GM18526 (cell line): ENCODE data around the gene PTRHD1.

Experiments used
- POLR2A ChIP-seq: IDR thresholded peaks from 3 replicates; pipeline ENCODE4 v1.6.1; 2011; ENCODE audit not compliant: insufficient read length; ENCODE audit errors: extremely low read depth

Gene PTRHD1

DNA sequence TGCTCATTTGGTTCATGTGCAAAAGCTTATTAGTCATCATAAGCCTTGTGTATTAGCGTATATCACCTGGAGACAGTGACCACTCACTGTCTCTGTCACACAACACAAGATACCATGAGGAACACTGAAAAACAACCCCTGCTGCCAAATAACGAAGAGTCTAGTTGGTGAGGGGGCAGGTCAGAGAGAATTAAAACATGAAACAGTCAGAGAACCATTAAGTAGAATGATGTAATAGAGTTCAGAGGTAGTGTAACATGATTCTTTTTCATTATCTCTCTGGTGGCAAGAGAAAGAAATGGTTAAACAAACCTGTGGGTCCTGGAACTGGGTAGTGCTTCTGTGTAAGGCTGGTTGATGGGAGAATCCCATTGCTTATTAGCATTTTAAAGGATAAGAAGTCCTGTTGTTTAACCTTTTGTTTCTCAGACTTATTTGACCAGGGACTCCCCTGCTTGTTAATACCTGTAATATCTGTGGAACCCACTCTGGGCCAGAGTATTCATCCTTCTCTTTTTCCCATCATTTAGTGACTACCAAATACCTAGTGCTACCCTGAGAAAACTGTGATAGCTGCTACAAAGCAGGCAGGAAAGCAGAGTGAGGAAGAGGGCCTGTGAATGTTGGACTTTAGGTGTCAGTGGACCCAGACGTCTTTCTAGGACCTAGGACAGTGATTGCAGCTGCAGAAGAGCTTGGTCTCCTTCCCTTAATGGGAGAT, 38.0 kb downstream of the PTRHD1 start:
- TF ChIP-seq POLR2A, result no peak

- no peak for TF ChIP-seq POLR2A
Observed at GRCh38 chr2:24749069-24749691, 44.0 kb downstream of the PTRHD1 start.

DNA sequence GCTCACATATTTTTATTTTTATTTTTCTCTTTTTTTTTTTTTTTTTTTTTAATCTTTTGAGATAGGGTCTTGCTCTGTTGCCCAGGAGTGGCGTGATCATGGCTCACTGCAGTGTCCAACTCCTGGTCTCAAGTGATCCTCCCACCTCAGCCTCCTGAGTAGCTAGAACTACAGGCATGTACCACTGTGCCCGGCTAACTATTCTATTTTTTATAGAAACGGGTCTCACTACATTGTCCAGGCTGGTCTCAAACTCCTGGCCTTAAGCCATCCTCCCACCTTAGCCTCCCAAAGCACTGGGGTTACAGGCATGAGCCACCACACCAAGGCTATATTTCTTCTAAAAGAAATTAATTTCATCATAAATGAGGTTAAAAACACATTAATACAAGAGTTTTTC, 45.9 kb downstream of the PTRHD1 start:
- TF ChIP-seq POLR2A, result no peak

GRCh38 chr2:24745825-24746224, 47.4 kb downstream of the PTRHD1 start:
- no peak for TF ChIP-seq POLR2A

DNA sequence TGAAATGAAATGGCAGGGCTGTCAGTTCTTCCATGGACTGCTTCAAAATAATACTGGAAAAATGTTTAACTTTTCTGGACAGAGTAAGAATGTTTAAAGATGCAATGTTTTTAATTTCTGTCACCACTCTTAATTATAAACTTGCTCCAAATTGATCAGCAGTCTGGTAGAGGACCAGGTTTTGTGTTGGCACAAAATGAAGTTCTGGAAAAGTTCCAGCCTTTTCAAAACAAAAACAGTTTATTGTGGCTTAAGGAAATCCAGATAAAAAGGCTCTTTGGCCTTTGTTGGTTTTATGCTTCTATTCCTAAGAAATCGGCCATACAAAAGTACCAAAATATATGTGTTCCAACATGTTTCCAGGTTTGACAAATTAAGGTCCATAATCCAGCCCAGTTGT, 48.8 kb downstream of the PTRHD1 start:
- TF ChIP-seq POLR2A, result no peak

GRCh38 chr2:24743924-24744323, 49.3 kb downstream of the PTRHD1 start:
- no peak for TF ChIP-seq POLR2A

- no peak for TF ChIP-seq POLR2A
Observed at GRCh38 chr2:24742730-24743129, 50.5 kb downstream of the PTRHD1 start.

DNA sequence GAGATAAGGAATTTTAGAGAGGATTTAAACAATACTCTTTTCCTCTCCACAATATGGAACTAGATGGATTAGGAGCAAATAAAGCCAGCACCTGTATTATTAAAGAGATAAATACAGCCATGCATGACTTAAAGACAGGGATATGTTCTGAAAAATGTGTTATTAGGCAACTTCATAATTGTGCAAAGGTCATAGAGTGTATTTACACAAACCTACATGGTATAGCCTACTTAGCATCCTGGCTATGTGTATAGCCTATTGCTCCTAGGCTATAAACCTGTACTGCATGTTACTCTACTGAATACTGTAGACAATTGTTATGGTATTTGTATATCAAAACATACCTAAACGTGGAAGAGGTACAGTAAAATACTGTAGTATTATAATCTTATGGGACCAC, 53.0 kb downstream of the PTRHD1 start:
- no peak for TF ChIP-seq POLR2A
